Measurements from ENCODE around the gene DLG2. TPM values are rescaled to one million over a fixed set of nuclear protein-coding genes. Genes with fewer than 3 reads are reported as not detected.

The DLG2 gene
- total RNA-seq, 2 experiments from 2014 or later: 2.0 to 2.1 TPM

GRCh38 chr11:84828616-84829015 is 798.5 kb downstream of the DLG2 start:
- H3K4me3 Mint-ChIP-seq: no peak overlapping the region
- H3K4me1 Mint-ChIP-seq (ENCODE audit: low read depth): no peaks in the 10 kb centered on the region
- intact Hi-C loops (cut with DNase I, micrococcal nuclease): no loop called here
- TF ChIP-seq CTCF (IDR thresholded peaks at IDR 0.05): no peak
- DNase-seq: no peak
- H3K27me3 Mint-ChIP-seq: no peaks in the 10 kb centered on the region
- CTCF ChIA-PET: no interaction called here
- no peak overlapping the region for H3K27ac ChIP-seq (ENCODE audit: low read depth in 1 of 2, low read length in 2 of 2)
- H3K27me3 ChIP-seq (ENCODE audit: control insufficient read depth in 1 of 2, insufficient read depth in 2 of 2, low read length in 2 of 2): no peaks in the 10 kb centered on the region
- POLR2A ChIA-PET: no interaction called here
- no peak for ATAC-seq (ENCODE audit: poor library complexity)
- H3K36me3 ChIP-seq (ENCODE audit: insufficient read depth, low read length): no peaks in the 10 kb centered on the region
- H3K9me3 Mint-ChIP-seq: peaks cover 4% of the 10 kb centered on the region
- no peaks in the 10 kb centered on the region for H3K4me1 ChIP-seq (ENCODE audit: insufficient read depth, low read length)
- no peak overlapping the region for H3K27ac Mint-ChIP-seq
- no peak overlapping the region for H3K4me3 ChIP-seq (ENCODE audit: low read length)
- no peaks in the 10 kb centered on the region for H3K9me3 ChIP-seq (ENCODE audit: control insufficient read depth in 1 of 2, insufficient read depth in 1 of 2, low read length in 2 of 2)
- no peaks in the 10 kb centered on the region for H3K36me3 Mint-ChIP-seq (ENCODE audit: low read depth)

- Mint-ChIP-seq H3K9me3 (peaks cover 4% of the 10 kb centered on the region), H3K27ac (no peak overlapping the region), H3K27me3 (no peaks in the 10 kb centered on the region), H3K4me3 (no peak overlapping the region), H3K36me3 (ENCODE audit: low read depth) (no peaks in the 10 kb centered on the region), H3K4me1 (ENCODE audit: low read depth) (no peaks in the 10 kb centered on the region)
- CTCF ChIA-PET: no interaction called here
- POLR2A ChIA-PET: interaction anchor here (0.6 kb wide), 1 partner anchor 728 kb away, joined by 4 read pairs; no protein-coding TSS in a partner anchor
- no peak overlapping the region for H3K27ac ChIP-seq (ENCODE audit: low read depth in 1 of 2, low read length in 2 of 2)
- DNase-seq: no peak
- H3K4me3 ChIP-seq (ENCODE audit: low read length): no peak overlapping the region
- H3K9me3 ChIP-seq (ENCODE audit: control insufficient read depth in 1 of 2, insufficient read depth in 1 of 2, low read length in 2 of 2): no peaks in the 10 kb centered on the region
- no peak for TF ChIP-seq CTCF (IDR thresholded peaks at IDR 0.05)
- intact Hi-C loops (cut with DNase I, micrococcal nuclease): no loop called here
- no peaks in the 10 kb centered on the region for H3K4me1 ChIP-seq (ENCODE audit: insufficient read depth, low read length)
- no peak for ATAC-seq (ENCODE audit: poor library complexity)
- H3K27me3 ChIP-seq (ENCODE audit: control insufficient read depth in 1 of 2, insufficient read depth in 2 of 2, low read length in 2 of 2): no peaks in the 10 kb centered on the region
- no peaks in the 10 kb centered on the region for H3K36me3 ChIP-seq (ENCODE audit: insufficient read depth, low read length)
Observed at GRCh38 chr11:84825106-84825660, 802.0 kb downstream of the DLG2 start.

GRCh38 chr11:84824624-84825023 is 802.5 kb downstream of the DLG2 start:
- no peak overlapping the region for H3K27ac ChIP-seq (ENCODE audit: low read depth in 1 of 2, low read length in 2 of 2)
- no peak overlapping the region for H3K4me3 ChIP-seq (ENCODE audit: low read length)
- intact Hi-C loops (cut with DNase I, micrococcal nuclease): no loop called here
- DNase-seq (no peak), ATAC-seq (ENCODE audit: poor library complexity) (no peak)
- TF ChIP-seq CTCF (IDR thresholded peaks at IDR 0.05): no peak
- Mint-ChIP-seq H3K36me3 (ENCODE audit: low read depth) (no peaks in the 10 kb centered on the region), H3K27ac (no peak overlapping the region), H3K4me3 (no peak overlapping the region), H3K9me3 (peaks cover 4% of the 10 kb centered on the region), H3K4me1 (ENCODE audit: low read depth) (no peaks in the 10 kb centered on the region), H3K27me3 (no peaks in the 10 kb centered on the region)
- no peaks in the 10 kb centered on the region for H3K27me3 ChIP-seq (ENCODE audit: control insufficient read depth in 1 of 2, insufficient read depth in 2 of 2, low read length in 2 of 2)
- no peaks in the 10 kb centered on the region for H3K9me3 ChIP-seq (ENCODE audit: control insufficient read depth in 1 of 2, insufficient read depth in 1 of 2, low read length in 2 of 2)
- H3K4me1 ChIP-seq (ENCODE audit: insufficient read depth, low read length): no peaks in the 10 kb centered on the region
- ChIA-PET POLR2A (interaction anchor here (0.6 kb wide), 1 partner anchor 728 kb away, joined by 4 read pairs; no protein-coding TSS in a partner anchor), CTCF (no interaction called here)
- no peaks in the 10 kb centered on the region for H3K36me3 ChIP-seq (ENCODE audit: insufficient read depth, low read length)
